HepG2 (cell line): ENCODE results near the gene CNDP1. TPM values are rescaled to one million over a fixed set of nuclear protein-coding genes. Genes with fewer than 3 reads are reported as not detected.

Experiments used
- HDAC2 ChIP-seq: sonication (generic); formaldehyde crosslinking; IDR thresholded peaks from 2 replicates; pipeline ENCODE4 v1.4.0; 2020; ENCODE audit warnings: missing genetic modification reagents
- PAXIP1 ChIP-seq: sonication (generic); formaldehyde crosslinking; conservative IDR thresholded peaks from 2 replicates; pipeline ENCODE4 v1.4.0; 2020; ENCODE audit warnings: mild to moderate bottlenecking, missing genetic modification reagents, moderate library complexity
- PHF5A ChIP-seq: IDR thresholded peaks from one replicate; pipeline ENCODE4 v1.6.1; 2018; ENCODE audit warnings: low read depth, missing genetic modification reagents; ENCODE audit not compliant: unreplicated experiment
- POLR2G ChIP-seq: fragments of 200-400 bp; formaldehyde crosslinking; IDR thresholded peaks from 2 replicates; pipeline ENCODE4 v1.6.1; 2018; ENCODE audit warnings: mild to moderate bottlenecking, low read depth, low read length, moderate library complexity
- SALL1 ChIP-seq: sonication (generic); formaldehyde crosslinking; IDR thresholded peaks from 2 replicates; pipeline ENCODE4 v1.8.0; 2022; ENCODE audit warnings: mild to moderate bottlenecking, missing genetic modification reagents
- THAP7 ChIP-seq: sonication (generic); formaldehyde crosslinking; IDR thresholded peaks from 2 replicates; pipeline ENCODE4 v1.8.1; 2023; ENCODE audit warnings: mild to moderate bottlenecking, missing genetic modification reagents
- THAP9 ChIP-seq: sonication (generic); formaldehyde crosslinking; IDR thresholded peaks from 2 replicates; pipeline ENCODE4; 2020; ENCODE audit warnings: missing genetic modification reagents, mild to moderate bottlenecking, borderline replicate concordance
- ZBTB40 ChIP-seq, 2 experiments: fragments of 450-650 bp in 1 of 2; sonication (generic) in 1 of 2; formaldehyde crosslinking in 1 of 2; IDR thresholded peaks; 2 replicates each; pipeline versions ENCODE4 v1.6.1 to v1.8.0; 2016 to 2022; ENCODE audit warnings: antibody characterized with exemption in 1 of 2, mild to moderate bottlenecking in 1 of 2, missing genetic modification reagents in 1 of 2
- ZNF12 ChIP-seq: sonication (generic); formaldehyde crosslinking; IDR thresholded peaks from 2 replicates; pipeline ENCODE4 v1.5.0; 2020; ENCODE audit warnings: missing genetic modification reagents
- ZNF598 ChIP-seq: sonication (generic); formaldehyde crosslinking; IDR thresholded peaks from 2 replicates; pipeline ENCODE4 v1.5.1; 2020; ENCODE audit warnings: mild to moderate bottlenecking, missing genetic modification reagents, borderline replicate concordance
- ZNF747 ChIP-seq: sonication (generic); formaldehyde crosslinking; IDR thresholded peaks from 2 replicates; pipeline ENCODE4 v1.8.1; 2023; ENCODE audit warnings: missing genetic modification reagents, mild to moderate bottlenecking, borderline replicate concordance
- polyA plus RNA-seq, 8 experiments: library from polyadenylated mRNA; depleted of rRNA in 3 of 8; stranded (reverse) in 7 of 8; unstranded in 1 of 8; fragments of >200 nt; fragmentation: Illumina TruSeq in 4 of 8; extraction: Trizol in 4 of 8; gene quantifications; 2 replicates each; pipeline versions ENCODE4 v1.2.1 to v1.2.3, GENCODE V29; 2011 to 2016; ENCODE audit warnings: low read depth in 4 of 8, missing spikeins in 1 of 8, mixed read lengths in 1 of 8; ENCODE audit not compliant: insufficient read depth in 1 of 8
- total RNA-seq, 5 experiments: library from RNA; depleted of rRNA; stranded (reverse); fragments of >200 nt; fragmentation: Illumina TruSeq; extraction: Trizol; gene quantifications; 2 replicates each; pipeline ENCODE4 v1.2.3, GENCODE V29; 2016; ENCODE audit warnings: low read depth in 1 of 5

CNDP1 gene
- total and polyA plus RNA-seq, 2 of the 13 experiments (the other 11 are each of a cell fraction or from before 2014, with no cell fraction given), result 0.01 TPM; not detected in 1

- TF ChIP-seq ZNF598 (CRISPR knock-in tag) (peak; percentile 94; the same call in 1 of the 2 replicates), POLR2G (peak; percentile 64), ZBTB40 (IDR thresholded peaks at IDR 0.05) (no peak), ZBTB40 (CRISPR knock-in tag; IDR thresholded peaks at IDR 0.05) (peak; percentile 82), THAP9 (0 out of 2 replicates have a peak, but pooled peaks have one; percentile 42), PAXIP1 (CRISPR knock-in tag) (0 out of 2 replicates have a peak, but pooled peaks have one; percentile 28), ZNF12 (CRISPR knock-in tag) (0 out of 2 replicates have a peak, but pooled peaks have one; percentile 33), ZNF747 (CRISPR knock-in tag) (peak; percentile 34; the same call in 1 of the 2 replicates), SALL1 (CRISPR knock-in tag) (peak; percentile 82; the same call in 1 of the 2 replicates), PHF5A (CRISPR knock-in tag) (no peak), THAP7 (0 out of 2 replicates have a peak, but pooled peaks have one; percentile 53), HDAC2 (CRISPR knock-in tag) (peak; percentile 62; the same call in 1 of the 2 replicates)
These were observed 64.2 kb downstream of the CNDP1 start (continued) for GRCh38 chr18:74598350-74599001.
